ENCODE results near the gene TRIP12.

- TF ChIP-seq RAD21 (IDR thresholded peaks at IDR 0.05; ENCODE audit: low read depth) = peak; percentile 84
- TF ChIP-seq ZNF274 (IDR thresholded peaks at IDR 0.05; ENCODE audit: low read depth, low read length) = no peak
- TF ChIP-seq EZH2 (IDR thresholded peaks at IDR 0.05) = no peak
- peak; percentile 66 to 76 (median 72); a peak in 5 of 6 replicates for TF ChIP-seq CTCF (IDR thresholded peaks at IDR 0.05 in 2 of 3, conservative IDR thresholded peaks at IDR 0.05 in 1 of 3; ENCODE audit: borderline replicate concordance in 1 of 3, insufficient read depth in 1 of 3, low read depth in 2 of 3, low read length in 2 of 3)
- TF ChIP-seq POLR2AphosphoS5 (IDR thresholded peaks at IDR 0.05; ENCODE audit: low read depth, low read length) = no peak
- no peak for TF ChIP-seq ZFX (IDR thresholded peaks at IDR 0.05)
- TF ChIP-seq JUND (IDR thresholded peaks at IDR 0.05) = no peak
- no peak for TF ChIP-seq FOSL1 (IDR thresholded peaks at IDR 0.05; ENCODE audit: low read depth)
- no peak for TF ChIP-seq POLR2A (IDR thresholded peaks at IDR 0.05; ENCODE audit: borderline replicate concordance, extremely low read depth, insufficient read depth, insufficient read length)
These were observed 205.8 kb downstream of the TRIP12 start for GRCh38 chr2:229715895-229716507.
